ENCODE data around the gene IL5. TPM values are rescaled to one million over a fixed set of nuclear protein-coding genes. Genes with fewer than 3 reads are reported as not detected.

Gene IL5
- total RNA-seq, 4 donors from 2014 or later: not detected

DNA sequence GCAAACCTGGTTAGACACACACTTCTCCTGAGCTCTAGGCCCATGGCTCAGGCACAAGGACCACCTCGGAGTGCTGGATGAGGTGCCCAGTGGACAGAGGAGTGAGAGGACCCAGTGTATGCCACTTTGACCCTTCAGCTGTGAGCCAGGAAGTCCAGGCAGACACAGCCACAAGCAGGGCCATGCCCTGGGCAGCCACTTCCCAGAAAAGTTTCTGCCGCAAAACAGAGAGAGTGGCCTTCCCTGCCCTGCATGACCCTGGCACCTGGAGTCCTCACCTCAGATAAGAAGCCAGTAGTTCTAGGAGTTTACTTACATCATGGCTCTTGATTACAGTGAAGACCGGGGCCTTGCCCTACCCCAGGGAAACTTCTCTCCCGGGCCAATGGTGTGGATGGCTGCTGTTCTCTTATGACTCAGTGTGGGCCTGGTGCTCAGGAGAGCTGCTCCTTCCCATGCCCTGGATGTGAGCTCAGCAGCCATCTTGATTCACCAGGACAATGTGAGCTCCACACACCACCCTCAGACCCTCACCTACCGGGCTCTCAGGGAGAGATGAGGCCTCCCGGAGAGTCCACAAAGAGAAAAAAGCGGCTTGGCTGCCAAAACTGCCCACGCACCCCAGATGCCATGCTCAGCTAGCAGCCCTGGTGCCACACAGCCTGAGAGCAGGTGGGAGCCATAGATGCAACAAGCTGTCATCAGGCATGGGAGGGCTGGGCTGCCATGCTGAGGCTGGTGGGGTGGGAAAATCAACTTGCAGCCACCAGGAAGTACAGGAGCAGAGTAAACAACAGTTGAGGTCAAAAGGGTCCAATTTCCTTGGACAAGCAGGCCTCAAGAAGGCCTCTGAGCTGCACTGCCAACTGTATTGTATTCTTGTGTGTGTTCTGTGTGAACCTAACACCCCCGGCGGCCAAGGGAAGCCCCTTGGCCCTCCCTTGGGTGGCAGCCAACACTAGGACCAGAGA, 41.1 kb downstream of the IL5 start:
- Histone ChIP-seq H3K4me1 (peaks cover 4 to 63% (median 8%) of the 10 kb centered on the region in 4 donors), H3K36me3 (no peaks in the 10 kb centered on the region), H3K27me3 (no peaks in the 10 kb centered on the region), H3K9me3 (no peaks in the 10 kb centered on the region), H3K27ac (peak overlapping the region; percentile 3 to 98 (median 78)), H3K4me3 (no peak overlapping the region)
- TF ChIP-seq POLR2A (IDR thresholded peaks at IDR 0.05): peak; percentile 35 to 65
- TF ChIP-seq, protein P1, sequence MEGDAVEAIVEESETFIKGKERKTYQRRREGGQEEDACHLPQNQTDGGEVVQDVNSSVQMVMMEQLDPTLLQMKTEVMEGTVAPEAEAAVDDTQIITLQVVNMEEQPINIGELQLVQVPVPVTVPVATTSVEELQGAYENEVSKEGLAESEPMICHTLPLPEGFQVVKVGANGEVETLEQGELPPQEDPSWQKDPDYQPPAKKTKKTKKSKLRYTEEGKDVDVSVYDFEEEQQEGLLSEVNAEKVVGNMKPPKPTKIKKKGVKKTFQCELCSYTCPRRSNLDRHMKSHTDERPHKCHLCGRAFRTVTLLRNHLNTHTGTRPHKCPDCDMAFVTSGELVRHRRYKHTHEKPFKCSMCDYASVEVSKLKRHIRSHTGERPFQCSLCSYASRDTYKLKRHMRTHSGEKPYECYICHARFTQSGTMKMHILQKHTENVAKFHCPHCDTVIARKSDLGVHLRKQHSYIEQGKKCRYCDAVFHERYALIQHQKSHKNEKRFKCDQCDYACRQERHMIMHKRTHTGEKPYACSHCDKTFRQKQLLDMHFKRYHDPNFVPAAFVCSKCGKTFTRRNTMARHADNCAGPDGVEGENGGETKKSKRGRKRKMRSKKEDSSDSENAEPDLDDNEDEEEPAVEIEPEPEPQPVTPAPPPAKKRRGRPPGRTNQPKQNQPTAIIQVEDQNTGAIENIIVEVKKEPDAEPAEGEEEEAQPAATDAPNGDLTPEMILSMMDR (IDR thresholded peaks at IDR 0.05): no peak
- peak in 2 of 3 donors; percentile 75 to 79 for DNase-seq

DNA sequence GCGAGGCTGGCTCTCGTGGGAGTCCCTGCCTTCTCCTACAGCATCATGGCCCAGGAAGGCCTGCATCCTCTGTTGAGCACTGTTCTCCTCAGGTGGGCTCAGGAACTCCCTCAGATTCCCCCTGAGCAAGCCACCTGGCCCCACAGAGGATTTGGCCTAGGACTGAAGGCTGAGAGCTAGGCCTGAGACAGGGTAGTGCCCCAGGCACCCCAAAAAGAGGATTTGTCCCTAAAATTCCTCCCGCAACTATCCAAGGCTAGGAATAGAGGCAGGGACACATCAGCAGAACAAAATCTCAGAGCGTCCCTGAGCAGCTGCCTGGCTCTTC, 41.7 kb downstream of the IL5 start:
- no peaks in the 10 kb centered on the region for H3K9me3 ChIP-seq
- H3K4me1 ChIP-seq: peaks cover 4 to 65% (median 8%) of the 10 kb centered on the region in 4 donors
- TF ChIP-seq POLR2A (IDR thresholded peaks at IDR 0.05): no peak
- TF ChIP-seq, protein P1 (IDR thresholded peaks at IDR 0.05): no peak
- no peak overlapping the region for H3K4me3 ChIP-seq
- DNase-seq: no peak
- H3K36me3 ChIP-seq: no peaks in the 10 kb centered on the region
- peak overlapping the region; percentile 68 to 99 (median 92) for H3K27ac ChIP-seq
- H3K27me3 ChIP-seq: no peaks in the 10 kb centered on the region

DNA sequence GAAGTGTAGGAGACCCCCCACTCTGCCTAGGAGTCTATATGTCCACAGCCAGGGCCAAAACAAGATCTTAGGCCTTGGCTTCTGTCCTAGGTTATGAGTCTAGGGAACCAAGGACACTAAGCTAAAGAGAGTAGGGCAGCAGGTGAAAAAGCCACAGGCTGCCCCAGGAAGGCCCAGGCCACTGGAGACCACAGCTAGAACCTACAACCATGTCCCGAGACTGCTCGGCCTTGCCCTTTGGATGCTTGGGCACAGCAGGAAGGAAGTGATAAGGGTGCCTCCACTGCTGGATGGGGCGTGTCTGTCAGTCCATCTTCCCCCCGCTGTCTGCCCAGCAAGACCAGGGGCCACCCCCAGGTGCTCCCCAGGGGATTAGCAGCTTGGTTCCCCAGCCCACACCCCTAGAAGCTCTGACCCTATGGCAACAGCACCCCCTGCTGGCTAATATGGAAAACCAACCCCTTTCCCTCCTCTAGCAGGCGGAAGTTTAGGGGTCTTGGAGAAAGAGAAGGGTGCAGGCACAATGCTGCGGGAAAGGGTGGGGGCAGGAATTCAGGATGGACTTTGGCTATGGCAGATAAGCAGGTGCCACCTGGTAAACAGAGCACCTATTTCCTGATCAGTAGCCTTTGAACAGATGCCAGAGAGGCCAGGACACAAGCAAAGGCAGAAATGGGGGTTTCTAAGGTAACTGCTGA, 42.2 kb downstream of the IL5 start:
- H3K27ac ChIP-seq: peak overlapping the region; percentile 68 to 99 (median 92)
- DNase-seq: peak; percentile 76 to 90 (median 87)
- H3K27me3 ChIP-seq: no peaks in the 10 kb centered on the region
- peaks cover 4 to 59% (median 8%) of the 10 kb centered on the region in 4 donors for H3K4me1 ChIP-seq
- no peak overlapping the region for H3K4me3 ChIP-seq
- no peaks in the 10 kb centered on the region for H3K9me3 ChIP-seq
- no peaks in the 10 kb centered on the region for H3K36me3 ChIP-seq
- peak in 1 of 2 donors; percentile 35 for TF ChIP-seq POLR2A (IDR thresholded peaks at IDR 0.05)
- TF ChIP-seq, protein P1 (IDR thresholded peaks at IDR 0.05): peak; percentile 86 to 94 (median 89)

DNA sequence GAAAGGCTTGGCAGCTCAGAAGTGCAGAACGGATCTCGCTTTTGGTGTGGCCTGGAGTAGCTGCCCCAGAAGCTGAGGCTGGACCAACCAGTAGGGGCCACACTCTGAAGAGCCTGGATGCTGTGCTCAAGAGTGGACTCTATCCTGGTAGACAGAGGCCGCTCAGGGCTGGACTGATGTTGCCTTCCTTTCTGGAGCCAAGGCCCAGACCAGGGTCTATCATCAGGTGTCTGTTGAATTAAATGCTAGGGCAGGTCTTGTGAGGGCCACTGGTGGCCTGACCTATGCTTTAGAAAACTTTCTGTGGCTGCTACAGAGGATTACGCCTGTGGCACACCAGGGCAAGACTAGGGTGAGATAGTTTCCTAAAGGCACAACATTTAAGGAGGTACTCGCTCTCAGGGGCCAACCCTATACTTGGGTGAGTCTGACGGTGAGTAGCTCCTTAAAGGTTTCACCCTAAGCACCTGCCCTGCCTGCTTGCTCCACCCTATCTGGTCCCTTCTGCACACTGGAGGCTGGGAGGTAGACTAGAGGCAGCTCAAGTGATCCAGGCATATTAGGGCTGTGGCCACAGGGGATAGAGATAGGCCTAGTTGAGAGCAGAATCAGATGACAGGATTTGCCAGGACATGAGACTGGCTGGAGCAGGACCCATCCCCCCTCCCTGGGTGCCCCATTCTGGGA, 42.9 kb downstream of the IL5 start:
- peak in 1 of 3 donors; percentile 60 for DNase-seq

More for the DNA sequence above, 42.9 kb downstream of the IL5 start:
- Histone ChIP-seq H3K27ac (peak overlapping the region; percentile 68 to 99 (median 92)), H3K36me3 (no peaks in the 10 kb centered on the region), H3K4me3 (no peak overlapping the region), H3K9me3 (no peaks in the 10 kb centered on the region), H3K4me1 (peaks cover 5 to 55% (median 8%) of the 10 kb centered on the region in 4 donors), H3K27me3 (no peaks in the 10 kb centered on the region)
- TF ChIP-seq, protein P1 (IDR thresholded peaks at IDR 0.05): no peak
- no peak for TF ChIP-seq POLR2A (IDR thresholded peaks at IDR 0.05)
